Hepatocyte (in vitro differentiated cells): ENCODE data around the gene SLC25A27. TPM values are rescaled to one million over a fixed set of nuclear protein-coding genes. Genes with fewer than 3 reads are reported as not detected.

Experiments used
- DNase-seq: peaks from one replicate; pipeline ENCODE4 v3.0.0-alpha.2; 2016; ENCODE audit warnings: low spot score
- H2AFZ ChIP-seq: fragments of 200-600 bp; sonication (generic); 2 replicates; pipeline ENCODE4 v1.6.0; 2016; ENCODE audit warnings: antibody characterized with exemption, mild to moderate bottlenecking
- H3K27ac ChIP-seq: fragments of 200-600 bp; sonication (generic); 2 replicates; pipeline ENCODE4 v1.5.1; 2016; ENCODE audit warnings: mild to moderate bottlenecking
- H3K27me3 ChIP-seq: fragments of 200-600 bp; sonication (generic); 2 replicates; pipeline ENCODE4 v1.6.1; 2016
- H3K36me3 ChIP-seq: fragments of 200-600 bp; sonication (generic); replicated peaks from 2 replicates; pipeline ENCODE4 v1.5.1; 2016; ENCODE audit warnings: low read depth; ENCODE audit not compliant: insufficient read depth
- H3K4me1 ChIP-seq: fragments of 200-600 bp; sonication (generic); 2 replicates; pipeline ENCODE4 v1.5.1; 2016; ENCODE audit warnings: mild to moderate bottlenecking, moderate library complexity; ENCODE audit not compliant: insufficient read depth
- H3K4me2 ChIP-seq: fragments of 200-600 bp; sonication (generic); 2 replicates; pipeline ENCODE4 v1.6.0; 2016
- H3K4me3 ChIP-seq: fragments of 200-600 bp; sonication (generic); 2 replicates; pipeline ENCODE4 v1.5.1; 2016; ENCODE audit warnings: mild to moderate bottlenecking
- H3K79me2 ChIP-seq: fragments of 200-600 bp; sonication (generic); 2 replicates; pipeline ENCODE4 v1.6.0; 2017; ENCODE audit warnings: mild to moderate bottlenecking
- H3K9me2 ChIP-seq: fragments of 200-600 bp; sonication (generic); replicated peaks from 2 replicates; pipeline ENCODE4 v1.6.0; 2017; ENCODE audit warnings: mild to moderate bottlenecking; ENCODE audit not compliant: insufficient read depth
- H3K9me3 ChIP-seq: fragments of 200-600 bp; sonication (generic); 2 replicates; pipeline ENCODE4 v1.5.1; 2016; ENCODE audit warnings: low read depth, mild to moderate bottlenecking
- H4K20me1 ChIP-seq: fragments of 200-600 bp; sonication (generic); 2 replicates; pipeline ENCODE4 v1.6.0; 2016; ENCODE audit warnings: mild to moderate bottlenecking; ENCODE audit not compliant: insufficient read depth, poor library complexity, severe bottlenecking
- EZH2 ChIP-seq: fragments of 200-600 bp; sonication (generic); IDR thresholded peaks from 2 replicates; pipeline ENCODE4 v1.6.1; 2016; ENCODE audit warnings: antibody characterized with exemption, mild to moderate bottlenecking, borderline replicate concordance
- EZH2phosphoT487 ChIP-seq: fragments of 200-600 bp; sonication (generic); IDR thresholded peaks from one replicate; pipeline ENCODE4 v1.6.1; 2018; ENCODE audit warnings: antibody characterized with exemption, mild to moderate bottlenecking, low read depth, moderate library complexity; ENCODE audit not compliant: unreplicated experiment, severe bottlenecking
- WGBS: methylation state at CpG from one replicate; pipeline ENCODE4 v1.1.6; 2016; ENCODE audit warnings: low lambda C conversion rate; ENCODE audit errors: missing lambda C conversion rate; 5-methylcytosine and 5-hydroxymethylcytosine counted together
- polyA plus RNA-seq: library from polyadenylated mRNA; unstranded; fragments of >200 nt; fragmentation: Nextera tagmentation; extraction: Ambion mirVana; gene quantifications from 2 replicates; pipeline ENCODE4 v1.2.1, GENCODE V29; 2016
- total RNA-seq: library from RNA; depleted of rRNA; stranded (reverse); fragments of >200 nt; gene quantifications from 2 replicates; pipeline ENCODE4 v1.2.3, GENCODE V29; 2014
- TF ChIP-seq, protein P1 (sequence below): fragments of 200-600 bp; sonication (generic); IDR thresholded peaks from 2 replicates; pipeline ENCODE4 v1.5.1; 2016; ENCODE audit warnings: antibody characterized with exemption, mild to moderate bottlenecking; ENCODE audit not compliant: poor library complexity

Gene SLC25A27
- total and polyA plus RNA-seq, 2 experiments from 2014 or later, result 3.0 to 11.9 TPM

DNA sequence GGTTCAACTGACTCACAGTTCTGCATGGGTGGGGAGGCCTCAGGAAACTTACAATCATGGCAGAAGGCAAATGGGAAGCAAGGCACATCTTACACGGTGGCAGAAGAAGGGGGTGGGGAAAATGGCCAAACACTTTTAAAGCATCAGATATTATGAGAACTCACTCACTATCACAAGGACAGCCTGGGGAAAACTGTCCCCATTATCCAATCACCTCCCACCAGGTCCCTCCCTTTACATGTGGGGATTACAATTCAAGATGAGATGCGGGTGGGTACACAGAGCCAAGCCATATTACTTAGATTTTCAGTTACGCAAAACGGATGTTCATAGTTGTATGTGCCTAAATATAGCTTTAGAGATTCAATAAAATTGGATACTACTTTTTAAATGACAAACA lies 25.8 kb upstream of the SLC25A27 start:
- Histone ChIP-seq H2AFZ (no peak overlapping the region), H3K9me2 (no peaks in the 10 kb centered on the region), H3K4me1 (no peaks in the 10 kb centered on the region), H3K27me3 (no peaks in the 10 kb centered on the region), H4K20me1 (no peaks in the 10 kb centered on the region), H3K27ac (no peak overlapping the region), H3K79me2 (no peaks in the 10 kb centered on the region), H3K4me3 (no peak overlapping the region), H3K4me2 (no peak overlapping the region), H3K36me3 (no peaks in the 10 kb centered on the region), H3K9me3 (no peaks in the 10 kb centered on the region)
- WGBS, result 88% methylated on average over 4 of the region's 4 CpGs
- TF ChIP-seq, protein P1, sequence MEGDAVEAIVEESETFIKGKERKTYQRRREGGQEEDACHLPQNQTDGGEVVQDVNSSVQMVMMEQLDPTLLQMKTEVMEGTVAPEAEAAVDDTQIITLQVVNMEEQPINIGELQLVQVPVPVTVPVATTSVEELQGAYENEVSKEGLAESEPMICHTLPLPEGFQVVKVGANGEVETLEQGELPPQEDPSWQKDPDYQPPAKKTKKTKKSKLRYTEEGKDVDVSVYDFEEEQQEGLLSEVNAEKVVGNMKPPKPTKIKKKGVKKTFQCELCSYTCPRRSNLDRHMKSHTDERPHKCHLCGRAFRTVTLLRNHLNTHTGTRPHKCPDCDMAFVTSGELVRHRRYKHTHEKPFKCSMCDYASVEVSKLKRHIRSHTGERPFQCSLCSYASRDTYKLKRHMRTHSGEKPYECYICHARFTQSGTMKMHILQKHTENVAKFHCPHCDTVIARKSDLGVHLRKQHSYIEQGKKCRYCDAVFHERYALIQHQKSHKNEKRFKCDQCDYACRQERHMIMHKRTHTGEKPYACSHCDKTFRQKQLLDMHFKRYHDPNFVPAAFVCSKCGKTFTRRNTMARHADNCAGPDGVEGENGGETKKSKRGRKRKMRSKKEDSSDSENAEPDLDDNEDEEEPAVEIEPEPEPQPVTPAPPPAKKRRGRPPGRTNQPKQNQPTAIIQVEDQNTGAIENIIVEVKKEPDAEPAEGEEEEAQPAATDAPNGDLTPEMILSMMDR, result no peak
- no peak for TF ChIP-seq EZH2
- no peak for TF ChIP-seq EZH2phosphoT487
- no peak for DNase-seq

DNA sequence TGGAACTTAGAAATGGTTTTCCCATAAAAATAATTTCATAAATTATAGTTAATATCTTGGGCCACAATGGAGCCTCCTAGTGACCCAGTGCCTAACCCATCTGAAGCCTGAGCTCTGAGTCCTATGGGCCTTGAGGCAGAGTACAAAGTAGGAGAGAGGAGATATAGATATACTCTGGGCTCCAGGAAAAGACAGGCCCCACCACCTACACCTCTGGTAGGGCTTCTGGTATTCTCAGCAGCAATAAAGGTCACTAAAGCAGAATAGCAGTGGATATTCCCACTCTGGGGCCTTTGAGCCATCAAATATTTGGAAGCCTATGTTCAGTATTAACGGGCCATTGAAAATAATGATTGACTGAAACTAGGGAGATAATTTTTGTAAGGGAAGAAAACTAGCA lies 24.3 kb upstream of the SLC25A27 start:
- WGBS, result 84% methylated on average over 1 of the region's 1 CpG
- Histone ChIP-seq H3K4me3 (no peak overlapping the region), H3K27ac (no peak overlapping the region), H3K9me3 (no peaks in the 10 kb centered on the region), H3K4me2 (no peak overlapping the region), H3K9me2 (no peaks in the 10 kb centered on the region), H3K27me3 (no peaks in the 10 kb centered on the region), H3K79me2 (no peaks in the 10 kb centered on the region), H2AFZ (no peak overlapping the region), H4K20me1 (no peaks in the 10 kb centered on the region), H3K36me3 (no peaks in the 10 kb centered on the region), H3K4me1 (no peaks in the 10 kb centered on the region)
- TF ChIP-seq EZH2phosphoT487 (no peak), EZH2 (no peak)
- TF ChIP-seq, protein P1, result no peak
- DNase-seq, result no peak

GRCh38 chr6:46628976-46629375 lies 23.8 kb upstream of the SLC25A27 start:
- Histone ChIP-seq H3K9me3 (no peaks in the 10 kb centered on the region), H4K20me1 (no peaks in the 10 kb centered on the region), H3K4me2 (no peak overlapping the region), H3K79me2 (no peaks in the 10 kb centered on the region), H3K36me3 (no peaks in the 10 kb centered on the region), H3K4me1 (no peaks in the 10 kb centered on the region), H2AFZ (no peak overlapping the region), H3K27me3 (no peaks in the 10 kb centered on the region), H3K27ac (no peak overlapping the region), H3K9me2 (no peaks in the 10 kb centered on the region), H3K4me3 (no peak overlapping the region)
- no peak for DNase-seq
- TF ChIP-seq EZH2, result no peak
- TF ChIP-seq, protein P1, result no peak
- no peak for TF ChIP-seq EZH2phosphoT487
- WGBS, result 89% methylated on average over 3 of the region's 3 CpGs

GRCh38 chr6:46629691-46630090 lies 23.1 kb upstream of the SLC25A27 start:
- no peak overlapping the region for H3K4me2 ChIP-seq
- WGBS, result 92% methylated on average over 7 of the region's 7 CpGs
- TF ChIP-seq, protein P1, result no peak
- TF ChIP-seq EZH2, result no peak
- no peak for TF ChIP-seq EZH2phosphoT487
- H2AFZ ChIP-seq, result no peak overlapping the region
- no peaks in the 10 kb centered on the region for H3K9me3 ChIP-seq
- no peak overlapping the region for H3K27ac ChIP-seq
- H4K20me1 ChIP-seq, result no peaks in the 10 kb centered on the region
- H3K79me2 ChIP-seq, result no peaks in the 10 kb centered on the region
- no peaks in the 10 kb centered on the region for H3K4me1 ChIP-seq
- H3K9me2 ChIP-seq, result no peaks in the 10 kb centered on the region
- H3K4me3 ChIP-seq, result no peak overlapping the region
- H3K36me3 ChIP-seq, result no peaks in the 10 kb centered on the region
- H3K27me3 ChIP-seq, result no peaks in the 10 kb centered on the region
- DNase-seq, result no peak
